Duodenal mucosa (tissue), 2 donors: Measurements from ENCODE around the gene POLDIP3.
"Not testable (repeated sequence)": the region's sequence is repeated elsewhere in the genome, so short reads cannot be mapped to it uniquely, and the experiment has no call there.

Experiments
- H3K27ac ChIP-seq: one replicate; pipeline ENCODE4 v1.7.0; 2013; ENCODE audit warnings: low read depth, low read length
- H3K27me3 ChIP-seq, 2 donors: one replicate each; pipeline ENCODE4 v1.7.0; 2013; ENCODE audit warnings: low read length in 2 of 2, control low read depth in 1 of 2; ENCODE audit not compliant: insufficient read depth in 2 of 2, control insufficient read depth in 1 of 2
- H3K36me3 ChIP-seq, 2 donors: one replicate each; pipeline ENCODE4 v1.7.0; 2013; ENCODE audit warnings: low read length in 2 of 2, control low read depth in 1 of 2; ENCODE audit not compliant: insufficient read depth in 2 of 2, control insufficient read depth in 1 of 2
- H3K4me1 ChIP-seq, 2 donors: one replicate each; pipeline ENCODE4 v1.7.0; 2013; ENCODE audit warnings: low read length in 2 of 2, control low read depth in 1 of 2; ENCODE audit not compliant: insufficient read depth in 2 of 2, control insufficient read depth in 1 of 2
- H3K4me3 ChIP-seq, 2 donors: one replicate each; pipeline ENCODE4 v1.7.0; 2013; ENCODE audit warnings: low read length in 2 of 2, low read depth in 1 of 2
- H3K9ac ChIP-seq, 2 donors: one replicate each; pipeline ENCODE4 v1.7.0; 2013; ENCODE audit warnings: low read length in 2 of 2, low read depth in 1 of 2
- H3K9me3 ChIP-seq, 2 donors: one replicate each; pipeline ENCODE4 v1.7.0; 2013; ENCODE audit warnings: low read length in 2 of 2, control low read depth in 1 of 2; ENCODE audit not compliant: control insufficient read depth in 1 of 2

Gene POLDIP3

GRCh38 chr22:42577141-42577540 is 37.5 kb downstream of the POLDIP3 start:
- H3K9ac ChIP-seq, H3K4me3 ChIP-seq, H3K27me3 ChIP-seq, H3K9me3 ChIP-seq, H3K4me1 ChIP-seq, H3K27ac ChIP-seq: not testable (repeated sequence)
- peaks cover 4 to 23% of the 10 kb centered on the region in 2 donors for H3K36me3 ChIP-seq

GRCh38 chr22:42575996-42576574 is 38.6 kb downstream of the POLDIP3 start:
- H3K27ac ChIP-seq, H3K9ac ChIP-seq, H3K4me3 ChIP-seq, H3K9me3 ChIP-seq, H3K4me1 ChIP-seq, H3K27me3 ChIP-seq: not testable (repeated sequence)
- peaks cover 4 to 23% of the 10 kb centered on the region in 2 donors for H3K36me3 ChIP-seq

- H3K36me3 ChIP-seq, result peaks cover 4 to 22% of the 10 kb centered on the region in 2 donors
- not testable (repeated sequence) for H3K27me3 ChIP-seq, H3K9ac ChIP-seq, H3K27ac ChIP-seq, H3K4me1 ChIP-seq, H3K9me3 ChIP-seq, H3K4me3 ChIP-seq
Observed at GRCh38 chr22:42574468-42574867, 40.2 kb downstream of the POLDIP3 start.

- not testable (repeated sequence) for H3K9me3 ChIP-seq, H3K27ac ChIP-seq, H3K4me3 ChIP-seq, H3K9ac ChIP-seq, H3K4me1 ChIP-seq, H3K27me3 ChIP-seq
- peaks cover 4 to 22% of the 10 kb centered on the region in 2 donors for H3K36me3 ChIP-seq
Observed at GRCh38 chr22:42574046-42574445, 40.6 kb downstream of the POLDIP3 start.

GRCh38 chr22:42571068-42571467 is 43.6 kb downstream of the POLDIP3 start:
- H3K4me1 ChIP-seq, H3K36me3 ChIP-seq, H3K27me3 ChIP-seq, H3K4me3 ChIP-seq, H3K27ac ChIP-seq, H3K9ac ChIP-seq, H3K9me3 ChIP-seq: not testable (repeated sequence)

- not testable (repeated sequence) for H3K36me3 ChIP-seq, H3K27me3 ChIP-seq, H3K4me1 ChIP-seq, H3K4me3 ChIP-seq, H3K27ac ChIP-seq, H3K9ac ChIP-seq, H3K9me3 ChIP-seq
Observed at GRCh38 chr22:42570580-42570979, 44.1 kb downstream of the POLDIP3 start.

GRCh38 chr22:42567950-42568349 is 46.7 kb downstream of the POLDIP3 start:
- H3K4me3 ChIP-seq, H3K9me3 ChIP-seq: not testable (repeated sequence)

GRCh38 chr22:42565956-42566355 is 48.7 kb downstream of the POLDIP3 start:
- H3K36me3 ChIP-seq, result peaks cover 0 to 4% of the 10 kb centered on the region in 2 donors
- no peak overlapping the region for H3K4me3 ChIP-seq
- H3K27ac ChIP-seq, result no peak overlapping the region
- H3K27me3 ChIP-seq, result no peaks in the 10 kb centered on the region
- peaks cover 11 to 16% of the 10 kb centered on the region in 2 donors for H3K4me1 ChIP-seq
- no peaks in the 10 kb centered on the region for H3K9me3 ChIP-seq
- H3K9ac ChIP-seq, result no peak overlapping the region

More at GRCh38 chr22:42567950-42568349, 46.7 kb downstream of the POLDIP3 start:
- not testable (repeated sequence) for H3K27ac ChIP-seq, H3K36me3 ChIP-seq, H3K9ac ChIP-seq, H3K4me1 ChIP-seq, H3K27me3 ChIP-seq

- Histone ChIP-seq H3K4me1 (peaks cover 11 to 16% of the 10 kb centered on the region in 2 donors), H3K4me3 (no peak overlapping the region), H3K36me3 (peaks cover 0 to 1% of the 10 kb centered on the region in 2 donors), H3K9ac (no peak overlapping the region), H3K27me3 (no peaks in the 10 kb centered on the region), H3K27ac (no peak overlapping the region), H3K9me3 (no peaks in the 10 kb centered on the region)
Observed at GRCh38 chr22:42564699-42565098, 50.0 kb downstream of the POLDIP3 start.

GRCh38 chr22:42563943-42564342 is 50.7 kb downstream of the POLDIP3 start:
- not testable (repeated sequence) for H3K4me3 ChIP-seq, H3K9ac ChIP-seq, H3K9me3 ChIP-seq, H3K36me3 ChIP-seq, H3K27ac ChIP-seq, H3K27me3 ChIP-seq
- H3K4me1 ChIP-seq, result peaks cover 11 to 16% of the 10 kb centered on the region in 2 donors

GRCh38 chr22:42562684-42563083 is 52.0 kb downstream of the POLDIP3 start:
- H3K4me3 ChIP-seq, result no peak overlapping the region
- H3K36me3 ChIP-seq, result no peaks in the 10 kb centered on the region
- H3K4me1 ChIP-seq, result peaks cover 11 to 16% of the 10 kb centered on the region in 2 donors
- H3K9ac ChIP-seq, result peak overlapping the region in 1 of 2 donors; percentile 11
- no peaks in the 10 kb centered on the region for H3K9me3 ChIP-seq
- H3K27ac ChIP-seq, result no peak overlapping the region
- H3K27me3 ChIP-seq, result no peaks in the 10 kb centered on the region
